Activated CD8-positive, alpha-beta T cell treated with anti-CD3 and anti-CD28 coated beads, Interleukin-2, amount 10 ng/mL, durations not matched to agents 7 days and 5 days (primary cell): ENCODE data around the gene ZNRF1. TPM values are rescaled to one million over a fixed set of nuclear protein-coding genes. Genes with fewer than 3 reads are reported as not detected.
"Not testable (repeated sequence)": the region's sequence is repeated elsewhere in the genome, so short reads cannot be mapped to it uniquely, and the experiment has no call there.

Source experiments
- ATAC-seq: fragments of 150-1000 bp; cut with Tn5 transposase; one replicate; pipeline ENCODE4 v1.10.0; 2021; ENCODE audit warnings: moderate library complexity
- CTCF ChIA-PET: fragments of 350-600 bp; sonication (Branson Sonifier 250); formaldehyde crosslinking; loops from one replicate; lab custom pipeline; 2021; ENCODE audit warnings: antibody characterized with exemption; lab: Charles Lee
- POLR2A ChIA-PET: fragments of 350-600 bp; sonication (Branson Sonifier 250); formaldehyde crosslinking; loops from one replicate; lab custom pipeline; 2021; ENCODE audit warnings: antibody characterized with exemption; lab: Charles Lee
- DNase-seq: peaks from one replicate; pipeline ENCODE4 v3.0.0-alpha.2; 2020
- H3K27ac Mint-ChIP-seq: one replicate; pipeline ENCODE4 v1.8.0; 2021; ENCODE audit warnings: mild to moderate bottlenecking, mixed read lengths
- H3K27me3 Mint-ChIP-seq: one replicate; pipeline ENCODE4 v1.8.0; 2021; ENCODE audit warnings: low read depth, mixed read lengths
- H3K36me3 Mint-ChIP-seq: one replicate; pipeline ENCODE4 v1.8.0; 2021; ENCODE audit warnings: low read depth, mixed read lengths
- H3K4me1 Mint-ChIP-seq: one replicate; pipeline ENCODE4 v1.8.0; 2021; ENCODE audit warnings: low read depth, mixed read lengths
- H3K4me3 Mint-ChIP-seq: one replicate; pipeline ENCODE4 v1.8.0; 2021; ENCODE audit warnings: mild to moderate bottlenecking, mixed read lengths
- H3K9me3 Mint-ChIP-seq: one replicate; pipeline ENCODE4 v1.8.0; 2022; ENCODE audit warnings: mixed read lengths; ENCODE audit not compliant: insufficient read depth
- total RNA-seq, 2 experiments: library from RNA; stranded (reverse); gene quantifications; one replicate each; pipeline ENCODE4 v1.2.3, GENCODE V29; 2021

ZNRF1 gene
- total RNA-seq, 2 experiments from 2014 or later = 8.5 to 11.1 TPM

- POLR2A ChIA-PET = no interaction called here
- no peak overlapping the region for H3K27ac Mint-ChIP-seq
Observed at GRCh38 chr16:75120253-75120652, 121.4 kb downstream of the ZNRF1 start.

GRCh38 chr16:75121949-75122568 is 123.2 kb downstream of the ZNRF1 start:
- no peak overlapping the region for H3K27ac Mint-ChIP-seq
- DNase-seq (no peak), ATAC-seq (no peak)
- H3K27me3 Mint-ChIP-seq = no peaks in the 10 kb centered on the region
- ChIA-PET CTCF (no interaction called here), POLR2A (no interaction called here)
- H3K9me3 Mint-ChIP-seq = peaks cover 8% of the 10 kb centered on the region
- no peak overlapping the region for H3K4me3 Mint-ChIP-seq
- no peaks in the 10 kb centered on the region for H3K4me1 Mint-ChIP-seq
- H3K36me3 Mint-ChIP-seq = no peaks in the 10 kb centered on the region

More at GRCh38 chr16:75120253-75120652, 121.4 kb downstream of the ZNRF1 start:
- H3K36me3 Mint-ChIP-seq = no peaks in the 10 kb centered on the region
- DNase-seq (no peak), ATAC-seq (no peak)
- H3K9me3 Mint-ChIP-seq = peaks cover 8% of the 10 kb centered on the region
- no peaks in the 10 kb centered on the region for H3K27me3 Mint-ChIP-seq
- no peak overlapping the region for H3K4me3 Mint-ChIP-seq
- H3K4me1 Mint-ChIP-seq = no peaks in the 10 kb centered on the region
- CTCF ChIA-PET = interaction anchor here (0.7 to 2.1 kb wide), 2 partner anchors 9 to 470 kb away, joined by 3 to 13 read pairs; no protein-coding TSS in a partner anchor

DNA sequence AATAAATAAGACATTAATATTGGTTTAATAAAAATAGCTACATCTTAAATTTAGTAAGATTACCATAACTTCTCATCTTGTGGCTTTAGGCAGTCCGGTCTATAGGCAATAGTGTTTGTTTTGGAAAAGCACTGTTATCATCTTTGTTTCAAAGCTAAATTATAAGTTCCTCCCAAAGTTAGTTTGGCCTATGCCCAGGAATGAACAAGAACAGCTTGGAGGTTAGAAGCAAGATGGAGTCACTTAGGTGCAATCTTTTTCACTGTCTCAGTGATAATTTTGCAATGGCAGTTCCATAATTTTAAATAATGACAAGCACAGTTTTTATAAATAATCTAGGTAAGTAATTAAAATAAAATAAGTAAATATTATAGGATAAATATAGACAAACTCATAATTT is 123.8 kb downstream of the ZNRF1 start:
- H3K9me3 Mint-ChIP-seq = peaks cover 11% of the 10 kb centered on the region
- CTCF ChIA-PET = no interaction called here
- H3K27ac Mint-ChIP-seq = no peak overlapping the region
- no peak for ATAC-seq
- POLR2A ChIA-PET = no interaction called here
- H3K4me1 Mint-ChIP-seq = no peaks in the 10 kb centered on the region
- no peaks in the 10 kb centered on the region for H3K27me3 Mint-ChIP-seq
- DNase-seq = no peak
- no peaks in the 10 kb centered on the region for H3K36me3 Mint-ChIP-seq
- no peak overlapping the region for H3K4me3 Mint-ChIP-seq

GRCh38 chr16:75127713-75128415 is 129.0 kb downstream of the ZNRF1 start:
- no peaks in the 10 kb centered on the region for H3K36me3 Mint-ChIP-seq

GRCh38 chr16:75129421-75130149 is 130.8 kb downstream of the ZNRF1 start:
- ChIA-PET POLR2A (interaction anchor here (0.6 kb wide), 1 partner anchor 241 kb away, joined by 3 read pairs; no protein-coding TSS in a partner anchor), CTCF (interaction anchor here (1.6 kb wide), 1 partner anchor 18 kb away, joined by 4 read pairs; no protein-coding TSS in a partner anchor)
- H3K36me3 Mint-ChIP-seq, DNase-seq, H3K27ac Mint-ChIP-seq, H3K27me3 Mint-ChIP-seq, H3K4me3 Mint-ChIP-seq, ATAC-seq, H3K4me1 Mint-ChIP-seq: not testable (repeated sequence)
- H3K9me3 Mint-ChIP-seq = peaks cover 15% of the 10 kb centered on the region

More at GRCh38 chr16:75127713-75128415, 129.0 kb downstream of the ZNRF1 start:
- peaks cover 7% of the 10 kb centered on the region for H3K27me3 Mint-ChIP-seq
- ATAC-seq (no peak), DNase-seq (no peak)
- ChIA-PET CTCF (interaction anchor here (1.0 kb wide), 1 partner anchor 8 kb away, joined by 3 read pairs; no protein-coding TSS in a partner anchor), POLR2A (no interaction called here)
- peaks cover 15% of the 10 kb centered on the region for H3K9me3 Mint-ChIP-seq
- peaks cover 7% of the 10 kb centered on the region for H3K4me1 Mint-ChIP-seq
- no peak overlapping the region for H3K27ac Mint-ChIP-seq
- no peak overlapping the region for H3K4me3 Mint-ChIP-seq

GRCh38 chr16:75130150-75130771 is 131.4 kb downstream of the ZNRF1 start:
- ChIA-PET CTCF (interaction anchor here (1.6 kb wide), 1 partner anchor 19 kb away, joined by 4 read pairs; no protein-coding TSS in a partner anchor), POLR2A (no interaction called here)
- Mint-ChIP-seq H3K4me1 (peaks cover 7% of the 10 kb centered on the region), H3K27me3 (peaks cover 7% of the 10 kb centered on the region), H3K27ac (no peak overlapping the region), H3K9me3 (peaks cover 15% of the 10 kb centered on the region), H3K4me3 (no peak overlapping the region), H3K36me3 (no peaks in the 10 kb centered on the region)
- ATAC-seq (no peak), DNase-seq (no peak)

- no peak overlapping the region for H3K27ac Mint-ChIP-seq
- peaks cover 15% of the 10 kb centered on the region for H3K9me3 Mint-ChIP-seq
- H3K4me3 Mint-ChIP-seq = no peak overlapping the region
- POLR2A ChIA-PET = no interaction called here
- no peak for ATAC-seq
- peaks cover 7% of the 10 kb centered on the region for H3K27me3 Mint-ChIP-seq
- peaks cover 7% of the 10 kb centered on the region for H3K4me1 Mint-ChIP-seq
- CTCF ChIA-PET = interaction anchor here (0.7 kb wide), 1 partner anchor 1645 kb away, joined by 3 read pairs; no protein-coding TSS in a partner anchor
- no peak for DNase-seq
- H3K36me3 Mint-ChIP-seq = no peaks in the 10 kb centered on the region
Observed at GRCh38 chr16:75131081-75131480, 132.3 kb downstream of the ZNRF1 start.

DNA sequence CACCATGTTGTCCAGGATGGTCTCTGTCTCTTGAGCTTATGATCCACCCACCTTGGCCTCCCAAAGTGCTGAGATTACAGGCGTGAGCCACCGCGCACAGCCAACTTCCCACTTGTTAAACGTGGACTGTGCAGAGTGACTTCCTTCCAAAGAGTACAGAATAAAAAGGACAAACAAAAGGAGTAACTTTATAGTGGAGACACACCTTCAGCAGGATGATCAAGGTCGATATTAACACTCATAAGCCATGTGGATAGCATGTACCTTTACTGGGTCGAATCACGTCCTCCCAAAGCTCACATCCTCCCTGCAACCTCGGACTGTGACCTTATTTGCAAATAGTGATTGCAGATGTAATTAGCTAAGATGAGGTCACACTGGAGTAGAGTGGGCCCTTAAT is 139.4 kb downstream of the ZNRF1 start:
- Mint-ChIP-seq H3K4me1 (peaks cover 8% of the 10 kb centered on the region), H3K36me3 (no peaks in the 10 kb centered on the region), H3K27me3 (no peaks in the 10 kb centered on the region), H3K4me3 (no peak overlapping the region), H3K9me3 (no peaks in the 10 kb centered on the region), H3K27ac (no peak overlapping the region)
- ChIA-PET POLR2A (no interaction called here), CTCF (no interaction called here)
- DNase-seq (no peak), ATAC-seq (no peak)

DNA sequence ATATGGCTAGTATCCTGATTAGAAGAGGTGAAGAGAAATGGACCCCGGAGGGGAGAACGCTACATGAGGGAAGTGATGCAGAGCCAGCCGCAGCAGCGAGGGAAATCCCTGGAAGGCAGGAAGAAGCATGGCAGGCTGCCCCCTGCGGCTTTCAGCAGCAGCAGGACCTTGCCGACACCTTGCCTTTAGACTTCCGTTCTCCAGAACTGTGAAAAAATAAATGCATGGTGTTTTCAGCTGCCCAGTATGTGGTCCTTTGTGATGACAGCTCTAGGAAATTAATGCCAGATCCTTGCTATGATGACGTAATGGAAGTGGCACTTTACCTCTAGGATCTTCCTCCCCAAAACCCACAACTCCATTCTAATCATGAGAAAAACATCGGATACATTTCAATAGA is 139.8 kb downstream of the ZNRF1 start:
- no peak for ATAC-seq
- CTCF ChIA-PET = no interaction called here

DNA sequence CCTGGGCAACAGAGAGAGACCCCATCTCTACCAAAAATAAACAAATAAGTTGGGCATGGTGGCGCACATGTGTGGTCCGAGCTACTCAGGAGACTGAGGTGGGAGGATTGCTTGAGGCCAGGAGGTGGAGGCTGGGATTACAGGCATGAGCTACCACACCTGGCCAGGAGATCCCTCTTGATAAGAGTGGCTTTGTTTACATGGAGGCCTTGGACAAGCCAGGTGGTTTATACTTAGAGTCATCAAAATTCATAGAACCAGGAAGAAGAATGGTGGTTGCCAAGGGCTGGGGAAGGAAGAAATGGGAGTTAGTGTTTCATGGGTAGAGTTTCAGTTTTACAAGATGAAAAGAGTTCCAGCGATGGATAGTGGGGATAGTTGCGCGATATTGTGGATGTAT is 140.7 kb downstream of the ZNRF1 start:
- H3K27me3 Mint-ChIP-seq = no peaks in the 10 kb centered on the region
- no peak for DNase-seq
- ChIA-PET POLR2A (no interaction called here), CTCF (interaction anchor here (1.2 kb wide), 1 partner anchor 28 kb away, joined by 5 read pairs; no protein-coding TSS in a partner anchor)
- H3K4me3 Mint-ChIP-seq = no peak overlapping the region
- ATAC-seq = no peak
- peaks cover 8% of the 10 kb centered on the region for H3K4me1 Mint-ChIP-seq
- H3K9me3 Mint-ChIP-seq = no peaks in the 10 kb centered on the region
- H3K27ac Mint-ChIP-seq = no peak overlapping the region
- H3K36me3 Mint-ChIP-seq = no peaks in the 10 kb centered on the region

More for the DNA sequence above, 139.8 kb downstream of the ZNRF1 start:
- Mint-ChIP-seq H3K9me3 (no peaks in the 10 kb centered on the region), H3K4me1 (peaks cover 8% of the 10 kb centered on the region), H3K4me3 (no peak overlapping the region), H3K27me3 (no peaks in the 10 kb centered on the region), H3K27ac (no peak overlapping the region), H3K36me3 (no peaks in the 10 kb centered on the region)
- POLR2A ChIA-PET = no interaction called here
- DNase-seq = peak; percentile 26

- Mint-ChIP-seq H3K36me3 (peaks cover 1% of the 10 kb centered on the region), H3K9me3 (no peaks in the 10 kb centered on the region), H3K4me1 (peaks cover 9% of the 10 kb centered on the region), H3K4me3 (no peak overlapping the region), H3K27ac (no peak overlapping the region), H3K27me3 (no peaks in the 10 kb centered on the region)
- DNase-seq (no peak), ATAC-seq (no peak)
- POLR2A ChIA-PET = no interaction called here
- CTCF ChIA-PET = no interaction called here
Observed at GRCh38 chr16:75143941-75144340, 145.1 kb downstream of the ZNRF1 start.
